SK-MEL-5 (cell line): ENCODE results near the gene TPCN2. TPM values are rescaled to one million over a fixed set of nuclear protein-coding genes. Genes with fewer than 3 reads are reported as not detected.
"Not testable (repeated sequence)": the region's sequence is repeated elsewhere in the genome, so short reads cannot be mapped to it uniquely, and the experiment has no call there.

Experiments
- DNase-seq: peaks from one replicate; pipeline ENCODE4 v3.0.0-alpha.2; 2016; ENCODE audit warnings: low read depth, low spot score
- in situ Hi-C: cut with HindIII; loops from 2 replicates; pipeline ENCODE4 v1.10.0; 2016; ENCODE audit warnings: low sequenced_read_pairs, high pct_unique_total_duplicates, low pct_unique_long_range_greater_than_20kb
- total RNA-seq: library from RNA; depleted of rRNA; stranded (reverse); fragments of >200 nt; shearing (Covaris generic); gene quantifications from 2 replicates; pipeline ENCODE4 v1.2.3, GENCODE V29; 2014

The TPCN2 gene
- total RNA-seq, 1 experiment from 2014 or later = 24.7 TPM

- in situ Hi-C loops = no loop called here
- DNase-seq = no peak
Measured at GRCh38 chr11:69123593-69124545, 75.1 kb downstream of the TPCN2 start.

GRCh38 chr11:69125861-69126260 lies 77.1 kb downstream of the TPCN2 start:
- in situ Hi-C loops = no loop called here

GRCh38 chr11:69126286-69126685 lies 77.6 kb downstream of the TPCN2 start:
- no peak for DNase-seq
- in situ Hi-C loops = no loop called here

More at GRCh38 chr11:69125861-69126260, 77.1 kb downstream of the TPCN2 start:
- no peak for DNase-seq

- in situ Hi-C loops = no loop called here
- DNase-seq = no peak
Measured at GRCh38 chr11:69127081-69127850, 78.5 kb downstream of the TPCN2 start.

- in situ Hi-C loops = no loop called here
- DNase-seq = no peak
Measured at GRCh38 chr11:69127884-69128283, 79.2 kb downstream of the TPCN2 start.

- in situ Hi-C loops = no loop called here
- DNase-seq = no peak
Measured at GRCh38 chr11:69129053-69129452, 80.3 kb downstream of the TPCN2 start.

- in situ Hi-C loops = no loop called here
- no peak for DNase-seq
Measured at GRCh38 chr11:69129647-69130046, 80.9 kb downstream of the TPCN2 start.

- DNase-seq = no peak
- in situ Hi-C loops = no loop called here
Measured at GRCh38 chr11:69130654-69131053, 81.9 kb downstream of the TPCN2 start.

GRCh38 chr11:69131121-69131566 lies 82.4 kb downstream of the TPCN2 start:
- in situ Hi-C loops = no loop called here
- DNase-seq = no peak

GRCh38 chr11:69131644-69132300 lies 83.0 kb downstream of the TPCN2 start:
- peak; percentile 95 for DNase-seq
- in situ Hi-C loops = no loop called here

- in situ Hi-C loops = no loop called here
- DNase-seq = no peak
Measured at GRCh38 chr11:69132301-69132670, 83.6 kb downstream of the TPCN2 start.

GRCh38 chr11:69133251-69133650 lies 84.5 kb downstream of the TPCN2 start:
- no peak for DNase-seq
- in situ Hi-C loops = no loop called here

- not testable (repeated sequence) for DNase-seq
Measured at GRCh38 chr11:69134182-69134581, 85.5 kb downstream of the TPCN2 start.

GRCh38 chr11:69134957-69135356 lies 86.2 kb downstream of the TPCN2 start:
- DNase-seq = no peak
- in situ Hi-C loops = no loop called here

More at GRCh38 chr11:69134182-69134581, 85.5 kb downstream of the TPCN2 start:
- in situ Hi-C loops = not testable (repeated sequence)

GRCh38 chr11:69135420-69136363 lies 87.0 kb downstream of the TPCN2 start:
- in situ Hi-C loops = no loop called here
- DNase-seq = no peak

GRCh38 chr11:69136471-69136870 lies 87.7 kb downstream of the TPCN2 start:
- in situ Hi-C loops = no loop called here

More at GRCh38 chr11:69136471-69136870, 87.7 kb downstream of the TPCN2 start:
- no peak for DNase-seq
